ENCODE results near the gene GRPEL2.

The GRPEL2 gene

GRCh38 chr5:149320791-149321330, 24.4 kb upstream of the GRPEL2 start (continued):
- TF ChIP-seq, protein P1, sequence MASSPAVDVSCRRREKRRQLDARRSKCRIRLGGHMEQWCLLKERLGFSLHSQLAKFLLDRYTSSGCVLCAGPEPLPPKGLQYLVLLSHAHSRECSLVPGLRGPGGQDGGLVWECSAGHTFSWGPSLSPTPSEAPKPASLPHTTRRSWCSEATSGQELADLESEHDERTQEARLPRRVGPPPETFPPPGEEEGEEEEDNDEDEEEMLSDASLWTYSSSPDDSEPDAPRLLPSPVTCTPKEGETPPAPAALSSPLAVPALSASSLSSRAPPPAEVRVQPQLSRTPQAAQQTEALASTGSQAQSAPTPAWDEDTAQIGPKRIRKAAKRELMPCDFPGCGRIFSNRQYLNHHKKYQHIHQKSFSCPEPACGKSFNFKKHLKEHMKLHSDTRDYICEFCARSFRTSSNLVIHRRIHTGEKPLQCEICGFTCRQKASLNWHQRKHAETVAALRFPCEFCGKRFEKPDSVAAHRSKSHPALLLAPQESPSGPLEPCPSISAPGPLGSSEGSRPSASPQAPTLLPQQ (tag by site-specific recombination; IDR thresholded peaks at IDR 0.05): 0 out of 2 replicates have a peak, but pooled peaks have one; percentile 13
- peak; percentile 60; the same call in 1 of the 2 replicates for TF ChIP-seq KLF9 (tag by site-specific recombination; IDR thresholded peaks at IDR 0.05; ENCODE audit: low read depth)
- TF ChIP-seq ZNF132 (tag by site-specific recombination; IDR thresholded peaks at IDR 0.05; ENCODE audit: borderline replicate concordance): no peak

GRCh38 chr5:149322518-149322917, 22.8 kb upstream of the GRPEL2 start:
- peaks cover 8% of the 10 kb centered on the region; the same call in 1 of the 2 replicates for H3K4me1 ChIP-seq (ENCODE audit: control insufficient read depth, insufficient read depth, low read length)
- no peak overlapping the region for H3K4me3 ChIP-seq (ENCODE audit: low read depth, low read length)
- peaks cover 0 to 5% of the 10 kb centered on the region in 2 experiments; a peak in 1 of 3 replicates for H3K36me3 ChIP-seq (ENCODE audit: control insufficient read depth in 2 of 2, insufficient read depth in 1 of 2, low read length in 2 of 2)
- peak; percentile 64 for TF ChIP-seq ZIC2 (tag by site-specific recombination; IDR thresholded peaks at IDR 0.05)
- TF ChIP-seq ZFHX2 (tag by site-specific recombination; conservative IDR thresholded peaks at IDR 0.05): no peak
- CTCF ChIA-PET: interaction anchor here (1.0 kb wide), 1 partner anchor 60 kb away, joined by 5 read pairs; no protein-coding TSS in a partner anchor
- no peak overlapping the region for H3K27ac ChIP-seq (ENCODE audit: extremely low read depth, low read depth, low read length)
- POLR2A ChIA-PET: no interaction called here
- H3K9me3 ChIP-seq (ENCODE audit: control insufficient read depth, insufficient read depth, low read depth, low read length): no peaks in the 10 kb centered on the region

DNA sequence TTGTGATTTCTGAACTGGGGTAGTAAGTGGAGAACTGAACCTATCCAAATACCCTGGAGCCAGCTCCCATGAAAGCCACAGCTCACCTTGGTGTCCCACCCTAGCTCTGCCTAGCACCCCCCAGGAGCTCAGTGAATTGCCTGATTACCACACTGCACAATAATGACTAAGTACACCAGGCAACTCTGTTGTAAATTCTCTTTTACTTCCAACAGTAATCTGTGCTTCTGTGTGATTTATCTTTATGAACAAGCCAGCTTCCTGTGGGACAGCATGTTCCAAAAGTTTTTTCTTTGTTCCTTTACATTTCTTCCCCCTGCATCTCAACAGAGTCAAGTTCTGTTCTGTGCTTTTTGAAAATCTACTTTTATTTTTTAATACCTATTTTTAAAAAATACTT, 22.1 kb upstream of the GRPEL2 start:
- Histone ChIP-seq H3K4me1 (ENCODE audit: control insufficient read depth, insufficient read depth, low read length) (peaks cover 8% of the 10 kb centered on the region; the same call in 1 of the 2 replicates), H3K4me3 (ENCODE audit: low read depth, low read length) (no peak overlapping the region), H3K36me3 (ENCODE audit: control insufficient read depth in 2 of 2, insufficient read depth in 1 of 2, low read length in 2 of 2) (peaks cover 0 to 5% of the 10 kb centered on the region in 2 experiments; a peak in 1 of 3 replicates), H3K27ac (ENCODE audit: extremely low read depth, low read depth, low read length) (no peak overlapping the region), H3K9me3 (ENCODE audit: control insufficient read depth, insufficient read depth, low read depth, low read length) (no peaks in the 10 kb centered on the region)
- no peak for TF ChIP-seq ZNF169 (tag by site-specific recombination; IDR thresholded peaks at IDR 0.05)
- TF ChIP-seq ZNF366 (tag by site-specific recombination; conservative IDR thresholded peaks at IDR 0.05): no peak
- TF ChIP-seq GLI2 (tag by site-specific recombination; IDR thresholded peaks at IDR 0.05; ENCODE audit: borderline replicate concordance, low read depth): no peak
- TF ChIP-seq CTCF (tag by site-specific recombination; IDR thresholded peaks at IDR 0.05): no peak
- no peak for TF ChIP-seq WT1 (tag by site-specific recombination; IDR thresholded peaks at IDR 0.05)
- TF ChIP-seq OVOL3 (tag by site-specific recombination; IDR thresholded peaks at IDR 0.05): no peak
- no peak for TF ChIP-seq ZNF354C (tag by site-specific recombination; IDR thresholded peaks at IDR 0.05; ENCODE audit: borderline replicate concordance, low read depth)
- no peak for TF ChIP-seq ZFP69B (tag by site-specific recombination; IDR thresholded peaks at IDR 0.05)
- TF ChIP-seq TCF7L2 (IDR thresholded peaks at IDR 0.05; ENCODE audit: borderline replicate concordance, low read depth, low read length): no peak
- TF ChIP-seq ZSCAN16 (tag by site-specific recombination; IDR thresholded peaks at IDR 0.05): no peak
- TF ChIP-seq GLI4 (tag by site-specific recombination; IDR thresholded peaks at IDR 0.05): no peak
- TF ChIP-seq, protein P2, sequence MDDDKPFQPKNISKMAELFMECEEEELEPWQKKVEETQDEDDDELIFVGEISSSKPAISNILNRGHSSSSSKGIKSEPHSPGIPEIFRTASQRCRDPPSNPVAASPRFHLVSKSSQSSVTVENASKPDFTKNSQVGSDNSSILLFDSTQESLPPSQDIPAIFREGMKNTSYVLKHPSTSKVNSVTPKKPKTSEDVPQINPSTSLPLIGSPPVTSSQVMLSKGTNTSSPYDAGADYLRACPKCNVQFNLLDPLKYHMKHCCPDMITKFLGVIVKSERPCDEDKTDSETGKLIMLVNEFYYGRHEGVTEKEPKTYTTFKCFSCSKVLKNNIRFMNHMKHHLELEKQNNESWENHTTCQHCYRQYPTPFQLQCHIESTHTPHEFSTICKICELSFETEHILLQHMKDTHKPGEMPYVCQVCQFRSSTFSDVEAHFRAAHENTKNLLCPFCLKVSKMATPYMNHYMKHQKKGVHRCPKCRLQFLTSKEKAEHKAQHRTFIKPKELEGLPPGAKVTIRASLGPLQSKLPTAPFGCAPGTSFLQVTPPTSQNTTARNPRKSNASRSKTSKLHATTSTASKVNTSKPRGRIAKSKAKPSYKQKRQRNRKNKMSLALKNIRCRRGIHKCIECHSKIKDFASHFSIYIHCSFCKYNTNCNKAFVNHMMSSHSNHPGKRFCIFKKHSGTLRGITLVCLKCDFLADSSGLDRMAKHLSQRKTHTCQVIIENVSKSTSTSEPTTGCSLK (tag by site-specific recombination; IDR thresholded peaks at IDR 0.05): no peak
- TF ChIP-seq, protein P3, sequence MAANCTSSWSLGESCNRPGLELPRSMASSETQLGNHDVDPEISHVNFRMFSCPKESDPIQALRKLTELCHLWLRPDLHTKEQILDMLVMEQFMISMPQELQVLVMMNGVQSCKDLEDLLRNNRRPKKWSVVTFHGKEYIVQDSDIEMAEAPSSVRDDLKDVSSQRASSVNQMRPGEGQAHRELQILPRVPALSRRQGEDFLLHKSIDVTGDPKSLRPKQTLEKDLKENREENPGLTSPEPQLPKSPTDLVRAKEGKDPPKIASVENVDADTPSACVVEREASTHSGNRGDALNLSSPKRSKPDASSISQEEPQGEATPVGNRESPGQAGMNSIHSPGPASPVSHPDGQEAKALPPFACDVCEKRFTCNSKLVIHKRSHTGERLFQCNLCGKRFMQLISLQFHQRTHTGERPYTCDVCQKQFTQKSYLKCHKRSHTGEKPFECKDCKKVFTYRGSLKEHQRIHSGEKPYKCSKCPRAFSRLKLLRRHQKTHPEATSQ (tag by site-specific recombination; IDR thresholded peaks at IDR 0.05): no peak
- no peak for TF ChIP-seq ZBTB48 (tag by site-specific recombination; IDR thresholded peaks at IDR 0.05)
- ChIA-PET CTCF (interaction anchor here (0.7 to 2.1 kb wide), 3 partner anchors 8 to 187 kb away, joined by 5 to 7 read pairs (median 6); no protein-coding TSS in a partner anchor), POLR2A (interaction anchor here (0.6 kb wide), 1 partner anchor 763 kb away, joined by 3 read pairs; the partner anchor contains the start of gene CSF1R)
